Mesothelial cell of epicardium (in vitro differentiated cells): Measurements from ENCODE around the gene PXDC1. TPM values are rescaled to one million over a fixed set of nuclear protein-coding genes. Genes with fewer than 3 reads are reported as not detected.
"Not testable (repeated sequence)": the region's sequence is repeated elsewhere in the genome, so short reads cannot be mapped to it uniquely, and the experiment has no call there.

Experiments
- DNase-seq, 2 experiments: peaks; one replicate each; pipeline ENCODE4 v3.0.0; 2021; ENCODE audit warnings: low spot score in 2 of 2; ENCODE audit not compliant: unreplicated experiment in 2 of 2
- H3K27ac Mint-ChIP-seq: 2 replicates; pipeline ENCODE4 v1.8.0; 2021; ENCODE audit warnings: mixed read lengths
- H3K27me3 Mint-ChIP-seq: 2 replicates; pipeline ENCODE4 v1.8.0; 2021; ENCODE audit warnings: low read depth, mixed read lengths
- H3K36me3 Mint-ChIP-seq: 2 replicates; pipeline ENCODE4 v1.8.0; 2021; ENCODE audit warnings: mixed read lengths
- H3K4me1 Mint-ChIP-seq: 2 replicates; pipeline ENCODE4 v1.8.0; 2021; ENCODE audit warnings: mixed read lengths
- H3K4me3 Mint-ChIP-seq: 2 replicates; pipeline ENCODE4 v1.8.0; 2021; ENCODE audit warnings: mild to moderate bottlenecking, moderate library complexity, mixed read lengths
- H3K9me3 Mint-ChIP-seq: 2 replicates; pipeline ENCODE4 v1.8.0; 2021; ENCODE audit warnings: mixed read lengths
- CTCF ChIP-seq: fragments of 200-600 bp; sonication (generic); IDR thresholded peaks from one replicate; pipeline ENCODE4 v1.5.0; 2021; ENCODE audit warnings: antibody characterized with exemption; ENCODE audit not compliant: unreplicated experiment
- total RNA-seq: library from RNA; stranded (reverse); gene quantifications from 3 replicates; pipeline ENCODE4 v1.2.1, GENCODE V29; 2021

PXDC1 gene
- total RNA-seq, 1 donor from 2014 or later, result 33.8 TPM

- no peak overlapping the region for H3K27ac Mint-ChIP-seq
Measured at GRCh38 chr6:3773678-3774298, 22.3 kb upstream of the PXDC1 start.

GRCh38 chr6:3772127-3772999, 20.9 kb upstream of the PXDC1 start:
- H3K36me3 Mint-ChIP-seq, DNase-seq, H3K9me3 Mint-ChIP-seq, H3K27me3 Mint-ChIP-seq, H3K4me3 Mint-ChIP-seq, H3K27ac Mint-ChIP-seq: not testable (repeated sequence)
- peaks cover 11% of the 10 kb centered on the region for H3K4me1 Mint-ChIP-seq

More at GRCh38 chr6:3773678-3774298, 22.3 kb upstream of the PXDC1 start:
- H3K4me3 Mint-ChIP-seq, result no peak overlapping the region
- peaks cover 11% of the 10 kb centered on the region for H3K4me1 Mint-ChIP-seq
- H3K27me3 Mint-ChIP-seq, result no peaks in the 10 kb centered on the region
- no peaks in the 10 kb centered on the region for H3K9me3 Mint-ChIP-seq
- H3K36me3 Mint-ChIP-seq, result no peaks in the 10 kb centered on the region
- TF ChIP-seq CTCF, result no peak
- DNase-seq, result no peak

GRCh38 chr6:3771407-3772011, 20.0 kb upstream of the PXDC1 start:
- Mint-ChIP-seq H3K4me3 (no peak overlapping the region), H3K4me1 (peaks cover 8% of the 10 kb centered on the region)
- DNase-seq, result no peak

GRCh38 chr6:3770023-3770720, 18.7 kb upstream of the PXDC1 start:
- Mint-ChIP-seq H3K36me3 (no peaks in the 10 kb centered on the region), H3K4me1 (peaks cover 15% of the 10 kb centered on the region), H3K27ac (no peak overlapping the region), H3K27me3 (no peaks in the 10 kb centered on the region), H3K9me3 (no peaks in the 10 kb centered on the region), H3K4me3 (no peak overlapping the region)
- TF ChIP-seq CTCF, result no peak
- DNase-seq, result no peak

More at GRCh38 chr6:3771407-3772011, 20.0 kb upstream of the PXDC1 start:
- H3K9me3 Mint-ChIP-seq, result no peaks in the 10 kb centered on the region
- no peaks in the 10 kb centered on the region for H3K36me3 Mint-ChIP-seq
- TF ChIP-seq CTCF, result no peak
- no peaks in the 10 kb centered on the region for H3K27me3 Mint-ChIP-seq
- H3K27ac Mint-ChIP-seq, result no peak overlapping the region

GRCh38 chr6:3769610-3770009, 18.1 kb upstream of the PXDC1 start:
- DNase-seq, result no peak
- Mint-ChIP-seq H3K4me1 (peaks cover 15% of the 10 kb centered on the region), H3K9me3 (no peaks in the 10 kb centered on the region), H3K27ac (no peak overlapping the region), H3K36me3 (no peaks in the 10 kb centered on the region), H3K4me3 (no peak overlapping the region), H3K27me3 (no peaks in the 10 kb centered on the region)
- TF ChIP-seq CTCF, result no peak
